HEK293 (cell line): Measurements from ENCODE around the gene HOXA3.
A peak's percentile ranks its signal among the peaks of the same experiment; 100 is the strongest.

Source experiments
- CTCF ChIA-PET: fragments of 350-600 bp; formaldehyde crosslinking; extraction: SDS; loops from one replicate; lab custom pipeline; 2021; ENCODE audit warnings: antibody characterized with exemption; lab: Yijun Ruan, JAX
- POLR2A ChIA-PET: fragments of 300-600 bp; formaldehyde crosslinking; extraction: SDS; loops from one replicate; lab custom pipeline; 2020; ENCODE audit warnings: antibody characterized with exemption, inconsistent platforms; lab: Yijun Ruan, JAX
- H3K27ac ChIP-seq: fragments of 200-500 bp; sonication (Bioruptor generic); 2 replicates; pipeline ENCODE4 v1.5.1; 2014; ENCODE audit warnings: low read depth, low read length, control low read depth, inconsistent platforms; ENCODE audit errors: extremely low read depth
- H3K36me3 ChIP-seq, 2 experiments: fragments of 200-500 bp in 1 of 2; sonication (Bioruptor generic) in 1 of 2; 1 replicate in 1 of 2; 2 replicates in 1 of 2; pipeline ENCODE4 v1.5.1; 2014 to 2017; ENCODE audit warnings: inconsistent platforms in 2 of 2, low read length in 2 of 2; ENCODE audit not compliant: control insufficient read depth in 2 of 2, insufficient read depth in 1 of 2
- H3K4me1 ChIP-seq: fragments of 200-500 bp; sonication (Bioruptor generic); 2 replicates; pipeline ENCODE4 v1.5.1; 2014; ENCODE audit warnings: mild to moderate bottlenecking, low read length, inconsistent platforms; ENCODE audit not compliant: control insufficient read depth, insufficient read depth
- H3K4me3 ChIP-seq: 2 replicates; pipeline ENCODE4 v1.5.1; 2011; ENCODE audit warnings: low read depth, mild to moderate bottlenecking, control low read depth, low read length, moderate library complexity
- H3K9me3 ChIP-seq: fragments of 200-500 bp; sonication (Bioruptor generic); 2 replicates; pipeline ENCODE4 v1.5.1; 2014; ENCODE audit warnings: low read depth, low read length, inconsistent platforms; ENCODE audit not compliant: control insufficient read depth, insufficient read depth
- BCL6B ChIP-seq: fragments of 450-650 bp; formaldehyde crosslinking; IDR thresholded peaks from 2 replicates; pipeline ENCODE4 v1.5.1; 2017; ENCODE audit warnings: missing biosample characterization, missing genetic modification characterization
- FEZF1 ChIP-seq: fragments of 450-650 bp; formaldehyde crosslinking; IDR thresholded peaks from 2 replicates; pipeline ENCODE4 v1.5.1; 2016; ENCODE audit warnings: missing biosample characterization, missing genetic modification characterization
- GLIS2 ChIP-seq: fragments of 450-650 bp; formaldehyde crosslinking; IDR thresholded peaks from 2 replicates; pipeline ENCODE4 v1.5.1; 2016; ENCODE audit warnings: missing biosample characterization, missing genetic modification characterization
- KLF1 ChIP-seq: fragments of 450-650 bp; formaldehyde crosslinking; IDR thresholded peaks from 2 replicates; pipeline ENCODE4 v1.5.1; 2016; ENCODE audit warnings: missing biosample characterization, missing genetic modification characterization
- KLF7 ChIP-seq: fragments of 450-650 bp; formaldehyde crosslinking; IDR thresholded peaks from 2 replicates; pipeline ENCODE4 v1.5.1; 2016; ENCODE audit warnings: missing biosample characterization, missing genetic modification characterization, borderline replicate concordance
- PBX3 ChIP-seq: sonication (generic); formaldehyde crosslinking; IDR thresholded peaks from 2 replicates; pipeline ENCODE4 v1.8.1; 2022; ENCODE audit warnings: mild to moderate bottlenecking, moderate library complexity, missing genetic modification reagents
- REST ChIP-seq: fragments of 450-650 bp; formaldehyde crosslinking; IDR thresholded peaks from 2 replicates; pipeline ENCODE4 v1.5.1; 2016; ENCODE audit warnings: missing biosample characterization, missing genetic modification characterization
- SP2 ChIP-seq: fragments of 450-650 bp; formaldehyde crosslinking; IDR thresholded peaks from 2 replicates; pipeline ENCODE4 v1.5.1; 2016; ENCODE audit warnings: missing biosample characterization, missing genetic modification characterization
- TRIM28 ChIP-seq: IDR thresholded peaks from 2 replicates; pipeline ENCODE4 v1.6.1; 2011; ENCODE audit warnings: low read length, control low read depth, borderline replicate concordance
- WT1 ChIP-seq: fragments of 450-650 bp; formaldehyde crosslinking; IDR thresholded peaks from 2 replicates; pipeline ENCODE4 v1.5.1; 2016; ENCODE audit warnings: missing biosample characterization, missing genetic modification characterization
- ZEB2 ChIP-seq: fragments of 450-650 bp; formaldehyde crosslinking; IDR thresholded peaks from 2 replicates; pipeline ENCODE4 v1.5.1; 2016; ENCODE audit warnings: missing biosample characterization, missing genetic modification characterization
- ZNF302 ChIP-seq: fragments of 450-650 bp; formaldehyde crosslinking; IDR thresholded peaks from 2 replicates; pipeline ENCODE4 v1.5.1; 2016; ENCODE audit warnings: missing biosample characterization, missing genetic modification characterization, low read depth
- ZNF324 ChIP-seq: fragments of 450-650 bp; formaldehyde crosslinking; IDR thresholded peaks from 2 replicates; pipeline ENCODE4 v1.5.1; 2016; ENCODE audit warnings: missing biosample characterization, missing genetic modification characterization
- ZNF362 ChIP-seq: fragments of 450-650 bp; formaldehyde crosslinking; IDR thresholded peaks from 2 replicates; pipeline ENCODE4 v1.5.1; 2016; ENCODE audit warnings: missing biosample characterization, missing genetic modification characterization
- ZNF394 ChIP-seq: fragments of 450-650 bp; formaldehyde crosslinking; IDR thresholded peaks from 2 replicates; pipeline ENCODE4 v1.5.1; 2016; ENCODE audit warnings: missing biosample characterization, missing genetic modification characterization, mild to moderate bottlenecking, moderate library complexity, borderline replicate concordance
- ZNF423 ChIP-seq: fragments of 450-650 bp; formaldehyde crosslinking; IDR thresholded peaks from 2 replicates; pipeline ENCODE4 v1.5.1; 2016; ENCODE audit warnings: missing biosample characterization, missing genetic modification characterization
- ZNF510 ChIP-seq: fragments of 450-650 bp; formaldehyde crosslinking; IDR thresholded peaks from 2 replicates; pipeline ENCODE4 v1.5.1; 2018; ENCODE audit warnings: mild to moderate bottlenecking, missing genetic modification characterization, missing biosample characterization; ENCODE audit not compliant: insufficient replicate concordance
- ZNF521 ChIP-seq: fragments of 450-650 bp; formaldehyde crosslinking; IDR thresholded peaks from 2 replicates; pipeline ENCODE4 v1.5.1; 2017; ENCODE audit warnings: missing biosample characterization, mild to moderate bottlenecking, missing genetic modification characterization
- ZNF596 ChIP-seq: fragments of 450-650 bp; IDR thresholded peaks from 2 replicates; pipeline ENCODE4 v1.5.0; 2018; ENCODE audit warnings: missing biosample characterization, mild to moderate bottlenecking, missing genetic modification characterization, moderate library complexity
- ZNF610 ChIP-seq: fragments of 450-650 bp; formaldehyde crosslinking; IDR thresholded peaks from 2 replicates; pipeline ENCODE4 v1.5.1; 2016; ENCODE audit warnings: missing biosample characterization, missing genetic modification characterization, borderline replicate concordance
- ZNF639 ChIP-seq: fragments of 450-650 bp; formaldehyde crosslinking; IDR thresholded peaks from 2 replicates; pipeline ENCODE4 v1.5.1; 2016; ENCODE audit warnings: missing biosample characterization, missing genetic modification characterization
- ZNF660 ChIP-seq: fragments of 450-650 bp; IDR thresholded peaks from 2 replicates; pipeline ENCODE4 v1.5.1; 2018; ENCODE audit warnings: missing biosample characterization, mild to moderate bottlenecking, missing genetic modification characterization
- ZNF76 ChIP-seq: fragments of 450-650 bp; formaldehyde crosslinking; IDR thresholded peaks from 2 replicates; pipeline ENCODE4; 2016; ENCODE audit warnings: low read depth, missing biosample characterization, missing genetic modification characterization, borderline replicate concordance
- ZNF843 ChIP-seq: fragments of 450-650 bp; formaldehyde crosslinking; IDR thresholded peaks from 2 replicates; pipeline ENCODE4 v1.5.1; 2016; ENCODE audit warnings: missing biosample characterization, missing genetic modification characterization
- ZSCAN5A ChIP-seq: fragments of 450-650 bp; formaldehyde crosslinking; IDR thresholded peaks from 2 replicates; pipeline ENCODE4 v1.5.1; 2016; ENCODE audit warnings: missing biosample characterization, missing genetic modification characterization

Gene HOXA3

GRCh38 chr7:27150568-27151340 is 1.6 kb downstream of the HOXA3 start:
- Histone ChIP-seq H3K36me3 (peaks cover 0 to 41% of the 10 kb centered on the region in 2 experiments; a peak in 2 of 3 replicates), H3K9me3 (no peaks in the 10 kb centered on the region), H3K4me3 (peak overlapping the region; percentile 59), H3K27ac (peak overlapping the region; percentile 99), H3K4me1 (peaks cover 11% of the 10 kb centered on the region)
- ChIA-PET CTCF (interaction anchor here (0.5 to 4.3 kb wide), 24 partner anchors 8 to 1304 kb away, joined by 3 to 50 read pairs (median 4); partner anchors contain the start of gene HOXA4), POLR2A (interaction anchor here (0.6 to 5.6 kb wide), 11 partner anchors 11 to 775 kb away, joined by 3 to 42 read pairs (median 9); partner anchors contain the start of genes HOXA10, HOXA11, HOXA4 and HOXA9)
- TF ChIP-seq REST (tag by site-specific recombination) (peak; percentile 93), PBX3 (CRISPR knock-in tag) (peak; percentile 60; the same call in 1 of the 2 replicates), ZNF510 (tag by site-specific recombination) (no peak), ZNF324 (no peak), ZNF394 (no peak), ZNF362 (tag by site-specific recombination) (no peak), GLIS2 (tag by site-specific recombination) (peak; percentile 45), WT1 (tag by site-specific recombination) (no peak), ZNF843 (tag by site-specific recombination) (no peak), ZEB2 (tag by site-specific recombination) (0 out of 2 replicates have a peak, but pooled peaks have one; percentile 37), ZSCAN5A (tag by site-specific recombination) (no peak), ZNF610 (tag by site-specific recombination) (no peak), ZNF521 (tag by site-specific recombination) (no peak), ZNF596 (tag by site-specific recombination) (no peak), ZNF423 (tag by site-specific recombination) (no peak), SP2 (peak; percentile 33), KLF7 (no peak), ZNF76 (tag by site-specific recombination) (peak; percentile 72; the same call in 1 of the 2 replicates), ZNF302 (tag by site-specific recombination) (no peak), ZNF639 (no peak), KLF1 (no peak), ZNF660 (tag by site-specific recombination) (peak; percentile 46; the same call in 1 of the 2 replicates), TRIM28 (peak; percentile 32; the same call in 1 of the 2 replicates), BCL6B (no peak), FEZF1 (peak; percentile 20; the same call in 1 of the 2 replicates)
